GM12892 (cell line): ENCODE measurements around the gene PLPP7.
"Not testable (repeated sequence)": the region's sequence is repeated elsewhere in the genome, so short reads cannot be mapped to it uniquely, and the experiment has no call there.

ENCODE experiments used
- DNase-seq: peaks from one replicate; pipeline ENCODE4 v3.0.0; 2011; ENCODE audit not compliant: insufficient read length
- FAIRE-seq: peaks from 2 replicates; lab custom pipeline; 2011; peaks lifted over from hg19 to GRCh38; lab: Jason Lieb, UNC
- POLR2A ChIP-seq: IDR thresholded peaks from 2 replicates; pipeline ENCODE4 v1.6.1; 2011; ENCODE audit warnings: low read depth, low read length, control low read depth
- POLR2AphosphoS5 ChIP-seq: IDR thresholded peaks from 2 replicates; pipeline ENCODE4 v1.6.1; 2011; ENCODE audit warnings: low read depth, low read length, control low read depth
- TAF1 ChIP-seq: IDR thresholded peaks from 2 replicates; pipeline ENCODE4 v1.6.1; 2011; ENCODE audit warnings: low read depth, mild to moderate bottlenecking, control low read depth, low read length, borderline replicate concordance

The PLPP7 gene

DNA sequence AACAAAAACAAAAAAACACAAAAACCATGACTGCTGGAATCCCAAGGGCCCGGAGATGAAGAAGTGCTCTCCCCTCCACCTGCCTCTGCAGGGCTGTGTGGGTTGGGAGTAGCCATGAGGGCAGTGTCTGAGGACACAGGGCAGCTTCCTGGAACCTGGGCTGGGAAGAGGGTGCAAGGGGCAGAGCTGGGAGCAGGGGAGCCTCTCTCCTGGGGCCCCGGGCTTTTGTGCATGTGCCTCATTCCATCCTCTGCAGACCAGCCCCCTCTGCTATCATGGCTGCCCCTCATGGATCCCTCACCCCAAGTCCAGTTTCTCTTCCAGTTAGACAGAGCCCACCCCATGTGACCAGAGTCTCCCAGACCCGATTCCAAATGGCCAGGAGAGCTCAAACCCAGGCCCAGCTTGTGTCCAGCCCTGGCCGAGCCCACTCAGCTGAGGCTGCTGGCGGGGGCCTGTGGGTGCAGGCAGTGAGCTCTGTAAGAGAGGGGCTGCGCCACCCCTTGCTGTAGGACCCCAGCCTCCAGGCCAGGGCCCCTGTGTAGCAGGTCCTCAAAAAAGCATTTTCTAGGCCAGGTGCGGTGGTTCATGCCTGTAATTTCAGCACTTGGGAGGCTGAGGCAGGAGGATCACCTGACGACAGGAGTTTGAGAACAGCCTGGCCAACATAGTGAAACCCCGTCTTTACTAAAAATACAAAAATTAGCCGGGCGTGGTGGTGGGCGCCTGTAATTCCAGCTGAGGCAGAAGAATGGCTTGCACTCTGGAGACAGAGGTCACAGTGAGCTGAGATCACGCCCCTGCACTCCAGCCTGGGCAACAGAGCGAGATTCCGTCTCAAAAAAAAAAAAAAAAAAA is 44.5 kb downstream of the PLPP7 start:
- no peak for TF ChIP-seq TAF1
- TF ChIP-seq POLR2A: no peak
- no peak for TF ChIP-seq POLR2AphosphoS5
- DNase-seq (no peak), FAIRE-seq (no peak)

DNA sequence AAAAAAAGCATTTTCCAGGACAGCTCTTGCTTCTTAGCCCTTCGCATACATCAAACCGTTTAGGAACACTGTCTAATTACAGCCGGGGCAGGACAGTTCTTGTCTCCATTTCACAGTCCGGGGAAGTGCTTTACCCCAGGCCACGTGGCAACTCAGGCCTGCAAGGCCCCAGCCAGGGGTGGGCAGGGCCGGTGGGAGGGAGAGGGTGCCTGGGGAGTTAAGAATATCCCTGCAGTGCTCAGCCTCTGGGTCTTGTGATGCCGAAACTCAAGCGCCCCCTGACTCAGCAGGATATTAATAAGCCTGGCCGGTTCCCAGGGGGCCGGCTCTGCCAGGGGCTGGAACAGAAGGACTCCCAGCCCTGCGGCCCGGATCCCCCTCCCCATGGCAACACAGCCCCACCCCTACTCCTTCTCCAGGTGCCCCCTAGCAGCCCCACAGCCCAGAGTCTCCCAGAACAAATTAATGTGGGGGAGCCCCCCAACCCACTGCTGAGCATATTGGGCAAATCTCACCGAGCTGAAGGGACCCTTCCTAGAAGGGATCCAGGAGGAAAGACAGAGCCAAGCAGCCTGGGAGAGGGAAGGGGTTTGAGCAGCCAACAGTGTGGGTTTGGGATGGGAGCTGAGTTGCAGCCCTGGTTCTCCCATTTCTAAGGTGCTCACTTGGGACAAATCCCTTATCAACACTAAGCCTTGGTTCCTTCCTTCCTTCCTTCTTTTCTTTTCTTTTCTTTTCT is 45.3 kb downstream of the PLPP7 start:
- no peak for TF ChIP-seq POLR2AphosphoS5
- no peak for TF ChIP-seq TAF1
- no peak for TF ChIP-seq POLR2A
- DNase-seq (no peak), FAIRE-seq (no peak)

DNA sequence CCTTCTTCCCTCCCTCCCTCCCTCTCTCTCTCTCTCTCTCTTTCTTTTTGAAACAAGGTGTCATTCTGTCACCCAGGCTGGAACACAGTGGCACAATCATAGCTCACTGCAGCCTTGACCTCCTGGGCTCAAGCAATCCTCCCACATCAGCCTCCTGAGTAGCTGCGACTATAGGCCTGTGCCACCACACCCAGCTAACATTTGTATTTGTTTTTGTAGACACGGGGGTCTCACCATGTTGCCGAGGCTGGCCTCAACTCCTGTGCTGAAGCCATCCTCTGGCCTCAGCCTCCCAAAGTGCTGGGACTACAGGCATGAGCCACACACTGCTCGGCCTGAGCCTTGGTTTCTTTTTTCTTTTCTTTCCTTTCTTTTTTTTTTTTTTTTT is 45.8 kb downstream of the PLPP7 start:
- FAIRE-seq: no peak
- no peak for TF ChIP-seq POLR2AphosphoS5
- TF ChIP-seq POLR2A: no peak
- TF ChIP-seq TAF1: no peak
- DNase-seq: no peak

DNA sequence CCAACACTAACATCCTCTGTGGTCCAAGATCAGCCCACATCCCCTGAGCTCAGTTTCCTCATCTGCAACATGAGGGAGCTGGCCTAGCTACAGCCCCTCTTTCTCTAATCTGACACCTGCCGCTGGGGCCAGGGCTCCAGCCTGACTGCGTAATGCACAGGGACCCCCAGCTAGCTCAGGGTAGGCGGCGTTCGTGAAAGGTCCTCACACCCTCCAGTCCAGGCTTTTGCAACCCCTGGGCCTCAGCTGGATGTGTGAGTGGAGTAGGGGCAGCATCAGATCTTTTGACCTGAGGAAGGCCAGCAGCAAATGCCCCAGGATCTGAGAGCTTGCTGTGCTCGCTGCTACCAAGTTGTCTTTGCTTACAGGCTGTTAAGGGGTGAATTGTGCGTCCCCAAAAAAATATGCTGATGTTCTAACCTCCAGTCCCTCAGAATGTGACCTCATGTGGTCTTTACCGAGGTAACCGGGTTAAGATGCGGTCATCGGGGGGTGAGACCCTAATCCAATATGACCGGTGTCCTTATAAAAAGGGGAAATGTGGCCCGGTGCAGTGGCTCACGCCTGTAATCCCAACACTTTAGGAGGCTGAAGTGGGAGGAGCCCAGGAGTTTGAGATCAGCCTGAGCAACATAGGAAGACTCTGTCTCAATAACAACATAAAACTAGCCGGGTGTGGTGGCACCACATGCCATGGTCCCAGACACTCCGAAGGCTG is 47.8 kb downstream of the PLPP7 start:
- no peak for FAIRE-seq

DNA sequence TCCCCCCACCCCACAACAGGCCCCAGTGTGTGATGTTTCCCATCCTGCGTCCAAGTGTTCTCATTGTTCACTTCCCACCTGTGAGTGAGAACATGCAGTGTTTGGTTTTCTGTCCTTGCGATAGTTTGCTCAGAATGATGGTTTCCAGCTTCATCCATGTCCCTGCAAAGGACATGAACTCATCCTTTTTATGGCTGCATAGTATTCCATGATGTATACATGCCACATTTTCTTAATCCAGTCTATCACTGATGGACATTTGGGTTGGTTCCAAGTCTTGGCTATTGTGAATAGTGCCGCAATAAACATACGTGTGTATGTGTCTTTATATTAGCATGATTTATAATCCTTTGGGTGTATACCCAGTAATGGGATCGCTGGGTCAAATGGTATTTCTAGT is 49.7 kb downstream of the PLPP7 start:
- FAIRE-seq, DNase-seq: not testable (repeated sequence)

More for the DNA sequence above, 47.8 kb downstream of the PLPP7 start:
- TF ChIP-seq TAF1: no peak
- TF ChIP-seq POLR2AphosphoS5: no peak
- no peak for TF ChIP-seq POLR2A
- no peak for DNase-seq

DNA sequence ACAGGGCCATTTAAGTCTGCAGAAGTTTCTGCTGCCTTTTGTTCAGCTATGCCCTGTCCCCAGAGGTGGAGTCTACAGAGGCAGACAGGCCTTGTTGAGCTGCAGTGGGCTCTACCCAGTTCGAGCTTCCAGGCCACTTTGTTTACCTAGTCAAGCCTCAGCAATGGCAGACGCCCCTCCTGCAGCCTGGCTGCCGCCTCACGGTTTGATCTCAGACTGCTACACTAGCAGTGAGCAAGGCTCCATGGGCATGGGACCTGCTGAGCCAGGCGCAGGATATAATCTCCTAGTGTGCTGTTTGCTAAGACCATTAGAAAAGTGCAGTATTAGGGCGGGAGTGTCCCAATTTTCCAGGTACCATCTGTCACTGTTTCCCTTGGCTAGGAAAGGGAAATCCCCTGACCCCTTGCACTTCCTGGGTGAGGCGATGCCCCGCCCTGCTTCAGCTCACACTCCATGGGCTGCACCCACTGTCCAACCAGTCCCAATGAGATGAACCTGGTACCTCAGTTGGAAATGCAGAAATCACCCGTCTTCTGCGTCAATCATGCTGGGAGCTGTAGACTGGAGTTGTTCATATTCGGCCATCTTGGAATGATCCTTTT is 55.5 kb downstream of the PLPP7 start:
- not testable (repeated sequence) for FAIRE-seq

DNA sequence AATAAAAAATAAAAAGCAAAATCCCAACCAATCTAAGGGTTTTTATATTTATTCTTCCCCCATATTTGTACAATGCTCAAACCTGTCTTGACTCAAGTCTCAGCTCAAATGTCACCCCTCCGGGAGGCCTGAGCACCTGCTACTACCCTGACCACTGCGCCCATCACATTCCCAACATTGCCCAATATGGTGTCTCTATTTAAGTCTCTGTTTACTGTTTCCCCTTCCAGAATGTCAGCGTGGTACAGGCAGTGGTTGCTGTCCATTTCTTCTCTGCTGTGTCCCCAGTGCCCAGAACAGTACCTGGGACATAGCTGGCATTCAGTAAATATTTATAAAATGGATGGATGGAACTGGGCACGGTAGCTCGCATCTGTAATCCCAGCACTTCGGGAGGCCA is 57.0 kb downstream of the PLPP7 start:
- TF ChIP-seq TAF1 (no peak), POLR2AphosphoS5 (no peak), POLR2A (no peak)
- FAIRE-seq (no peak), DNase-seq (no peak)

More for the DNA sequence above, 55.5 kb downstream of the PLPP7 start:
- DNase-seq: not testable (repeated sequence)

DNA sequence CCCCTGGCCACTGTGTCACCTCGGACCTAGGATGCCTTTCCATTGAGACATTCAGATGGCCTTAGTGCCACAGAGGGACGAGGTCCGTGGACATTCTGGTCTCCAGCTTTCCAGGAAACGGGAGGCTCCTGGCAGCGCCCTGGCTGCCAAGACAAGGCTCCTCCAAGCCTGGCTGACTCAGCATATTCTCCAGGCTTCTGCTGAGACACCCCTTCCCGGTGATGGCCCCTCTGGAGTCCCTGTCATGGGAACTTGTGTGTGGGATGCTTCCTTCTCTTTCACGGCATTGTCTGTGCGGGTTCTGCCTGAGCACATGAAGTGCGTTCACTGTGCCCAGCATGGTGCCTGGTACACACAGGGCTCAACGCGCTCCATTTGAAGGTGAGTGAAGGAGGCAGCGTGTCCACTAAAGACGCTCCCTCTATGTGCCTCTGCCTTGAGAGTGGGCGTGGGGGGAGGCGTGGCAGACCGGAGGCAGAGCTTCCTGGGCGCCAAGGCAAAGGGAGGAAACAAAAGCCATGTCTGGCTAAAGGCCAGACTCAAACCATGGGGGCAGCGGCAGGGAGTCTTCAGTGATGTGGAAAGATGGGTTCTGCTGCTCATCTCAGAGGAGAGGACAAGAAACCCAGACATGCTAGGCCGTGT is 58.0 kb downstream of the PLPP7 start:
- TF ChIP-seq POLR2A: no peak
- FAIRE-seq (no peak), DNase-seq (no peak)

DNA sequence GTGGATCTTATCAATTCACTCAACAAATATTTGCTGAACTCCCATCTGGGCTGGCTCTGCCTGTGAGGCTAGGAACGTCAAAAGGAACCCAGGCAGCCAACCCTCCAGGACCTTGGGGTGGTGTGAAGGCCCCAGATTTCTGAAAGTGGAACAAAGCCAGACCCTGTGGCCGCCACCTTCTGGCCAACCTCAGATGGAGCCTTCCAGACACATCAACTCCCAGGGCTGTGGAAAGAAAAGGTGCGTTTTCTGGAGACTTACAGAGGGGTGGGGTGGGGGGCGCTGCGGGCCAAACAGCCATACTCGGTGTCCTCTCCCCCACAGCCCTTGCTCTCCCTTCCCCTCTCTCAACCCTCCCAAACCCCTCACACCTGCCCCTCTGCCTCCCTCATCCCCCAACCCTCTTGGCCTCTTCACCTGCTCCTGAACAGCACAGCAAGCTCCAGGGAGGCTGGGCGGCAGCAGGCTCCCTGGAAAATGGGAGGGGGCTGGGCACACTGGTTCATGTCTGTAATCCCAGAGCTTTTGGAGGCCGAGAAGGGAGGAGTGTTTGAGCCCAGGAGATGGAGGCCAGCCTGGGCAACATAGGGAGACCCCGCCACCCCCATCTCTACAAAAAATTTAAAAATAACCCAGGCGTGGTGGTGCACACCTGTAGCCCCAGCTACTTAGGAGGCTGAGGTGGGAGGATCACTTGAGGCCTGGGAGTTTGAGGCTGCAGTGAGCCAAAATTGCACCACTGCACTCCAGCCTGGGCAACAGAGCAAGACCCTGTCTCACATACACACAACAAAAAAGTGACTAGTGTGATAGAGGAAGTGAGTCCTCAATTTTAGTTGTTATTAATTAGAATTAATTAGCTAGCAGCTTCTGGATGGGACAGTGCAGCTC is 59.4 kb downstream of the PLPP7 start:
- DNase-seq (no peak), FAIRE-seq (no peak)
- TF ChIP-seq POLR2A (no peak), POLR2AphosphoS5 (no peak), TAF1 (no peak)

DNA sequence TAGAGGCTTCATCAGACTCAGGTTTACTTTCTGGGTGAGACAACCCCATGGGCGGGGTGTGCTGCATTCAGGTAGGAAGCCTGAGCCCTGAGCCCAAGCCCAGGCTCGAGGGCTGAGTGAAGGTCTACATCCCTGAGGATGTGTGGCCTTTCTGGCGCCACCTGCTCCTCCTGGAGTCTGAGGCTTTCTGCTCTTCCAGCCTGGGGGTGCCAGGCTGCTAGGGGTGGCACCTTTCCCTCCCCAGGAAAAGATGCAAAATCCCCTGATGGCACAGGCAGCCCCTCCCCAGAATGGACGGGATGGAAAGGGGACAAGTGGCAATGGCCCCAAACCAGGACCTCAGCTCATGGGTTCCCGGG is 60.0 kb downstream of the PLPP7 start:
- DNase-seq (no peak), FAIRE-seq (no peak)
- TF ChIP-seq POLR2A: no peak
- TF ChIP-seq POLR2AphosphoS5: no peak
- no peak for TF ChIP-seq TAF1
